ENCODE measurements around the gene FADS3.

Gene FADS3

GRCh38 chr11:61905801-61906521, 14.6 kb upstream of the FADS3 start:
- Histone ChIP-seq H3K9ac (ENCODE audit: low read length) (no peak overlapping the region), H3K9me3 (ENCODE audit: control insufficient read depth, low read length) (no peaks in the 10 kb centered on the region), H3K27me3 (replicated peaks; ENCODE audit: control insufficient read depth, insufficient read depth, low read length) (no peaks in the 10 kb centered on the region), H3K36me3 (ENCODE audit: control insufficient read depth, insufficient read depth, low read length, severe bottlenecking) (peaks cover 19% of the 10 kb centered on the region), H3K4me1 (ENCODE audit: control insufficient read depth, insufficient read depth, low read length) (peaks cover 6% of the 10 kb centered on the region), H3K4me3 (ENCODE audit: low read length) (no peak overlapping the region)
- DNase-seq (ENCODE audit: low read depth): no peak

GRCh38 chr11:61905067-61905696, 13.8 kb upstream of the FADS3 start:
- H3K4me3 ChIP-seq (ENCODE audit: low read length): no peak overlapping the region
- H3K4me1 ChIP-seq (ENCODE audit: control insufficient read depth, insufficient read depth, low read length): peaks cover 4% of the 10 kb centered on the region
- H3K9ac ChIP-seq (ENCODE audit: low read length): no peak overlapping the region
- no peak for DNase-seq (ENCODE audit: low read depth)
- no peaks in the 10 kb centered on the region for H3K9me3 ChIP-seq (ENCODE audit: control insufficient read depth, low read length)
- H3K27me3 ChIP-seq (replicated peaks; ENCODE audit: control insufficient read depth, insufficient read depth, low read length): no peaks in the 10 kb centered on the region
- H3K36me3 ChIP-seq (ENCODE audit: control insufficient read depth, insufficient read depth, low read length, severe bottlenecking): peaks cover 24% of the 10 kb centered on the region

- peaks cover 2% of the 10 kb centered on the region for H3K4me1 ChIP-seq (ENCODE audit: control insufficient read depth, insufficient read depth, low read length)
- no peaks in the 10 kb centered on the region for H3K27me3 ChIP-seq (replicated peaks; ENCODE audit: control insufficient read depth, insufficient read depth, low read length)
- H3K4me3 ChIP-seq (ENCODE audit: low read length): no peak overlapping the region
- peaks cover 24% of the 10 kb centered on the region for H3K36me3 ChIP-seq (ENCODE audit: control insufficient read depth, insufficient read depth, low read length, severe bottlenecking)
- H3K9me3 ChIP-seq (ENCODE audit: control insufficient read depth, low read length): no peaks in the 10 kb centered on the region
- no peak for DNase-seq (ENCODE audit: low read depth)
- H3K9ac ChIP-seq (ENCODE audit: low read length): no peak overlapping the region
Measured at GRCh38 chr11:61904539-61905048, 13.2 kb upstream of the FADS3 start.

GRCh38 chr11:61903845-61904244, 12.5 kb upstream of the FADS3 start:
- no peak overlapping the region for H3K4me3 ChIP-seq (ENCODE audit: low read length)
- no peaks in the 10 kb centered on the region for H3K27me3 ChIP-seq (replicated peaks; ENCODE audit: control insufficient read depth, insufficient read depth, low read length)
- peaks cover 7% of the 10 kb centered on the region for H3K4me1 ChIP-seq (ENCODE audit: control insufficient read depth, insufficient read depth, low read length)
- H3K36me3 ChIP-seq (ENCODE audit: control insufficient read depth, insufficient read depth, low read length, severe bottlenecking): peaks cover 24% of the 10 kb centered on the region
- H3K9ac ChIP-seq (ENCODE audit: low read length): no peak overlapping the region
- DNase-seq (ENCODE audit: low read depth): no peak
- no peaks in the 10 kb centered on the region for H3K9me3 ChIP-seq (ENCODE audit: control insufficient read depth, low read length)

GRCh38 chr11:61902313-61902712, 11.0 kb upstream of the FADS3 start:
- Histone ChIP-seq H3K4me3 (ENCODE audit: low read length) (no peak overlapping the region), H3K36me3 (ENCODE audit: control insufficient read depth, insufficient read depth, low read length, severe bottlenecking) (peaks cover 24% of the 10 kb centered on the region), H3K9ac (ENCODE audit: low read length) (no peak overlapping the region), H3K4me1 (ENCODE audit: control insufficient read depth, insufficient read depth, low read length) (peaks cover 7% of the 10 kb centered on the region), H3K27me3 (replicated peaks; ENCODE audit: control insufficient read depth, insufficient read depth, low read length) (no peaks in the 10 kb centered on the region), H3K9me3 (ENCODE audit: control insufficient read depth, low read length) (no peaks in the 10 kb centered on the region)
- DNase-seq (ENCODE audit: low read depth): no peak

GRCh38 chr11:61901397-61901796, 10.1 kb upstream of the FADS3 start:
- Histone ChIP-seq H3K4me3 (ENCODE audit: low read length) (no peak overlapping the region), H3K27me3 (replicated peaks; ENCODE audit: control insufficient read depth, insufficient read depth, low read length) (no peaks in the 10 kb centered on the region), H3K9ac (ENCODE audit: low read length) (no peak overlapping the region), H3K4me1 (ENCODE audit: control insufficient read depth, insufficient read depth, low read length) (peaks cover 7% of the 10 kb centered on the region), H3K9me3 (ENCODE audit: control insufficient read depth, low read length) (no peaks in the 10 kb centered on the region), H3K36me3 (ENCODE audit: control insufficient read depth, insufficient read depth, low read length, severe bottlenecking) (peaks cover 24% of the 10 kb centered on the region)
- DNase-seq (ENCODE audit: low read depth): no peak

- Histone ChIP-seq H3K27me3 (replicated peaks; ENCODE audit: control insufficient read depth, insufficient read depth, low read length) (no peaks in the 10 kb centered on the region), H3K4me1 (ENCODE audit: control insufficient read depth, insufficient read depth, low read length) (peaks cover 7% of the 10 kb centered on the region), H3K9ac (ENCODE audit: low read length) (peak overlapping the region; percentile 47), H3K4me3 (ENCODE audit: low read length) (no peak overlapping the region), H3K36me3 (ENCODE audit: control insufficient read depth, insufficient read depth, low read length, severe bottlenecking) (peaks cover 24% of the 10 kb centered on the region), H3K9me3 (ENCODE audit: control insufficient read depth, low read length) (no peaks in the 10 kb centered on the region)
- no peak for DNase-seq (ENCODE audit: low read depth)
Measured at GRCh38 chr11:61900251-61900650, 8.9 kb upstream of the FADS3 start.

- H3K9me3 ChIP-seq (ENCODE audit: control insufficient read depth, low read length): no peaks in the 10 kb centered on the region
- peak overlapping the region; percentile 47 for H3K9ac ChIP-seq (ENCODE audit: low read length)
- H3K4me1 ChIP-seq (ENCODE audit: control insufficient read depth, insufficient read depth, low read length): peaks cover 14% of the 10 kb centered on the region
- H3K4me3 ChIP-seq (ENCODE audit: low read length): no peak overlapping the region
- H3K36me3 ChIP-seq (ENCODE audit: control insufficient read depth, insufficient read depth, low read length, severe bottlenecking): peaks cover 21% of the 10 kb centered on the region
- no peaks in the 10 kb centered on the region for H3K27me3 ChIP-seq (replicated peaks; ENCODE audit: control insufficient read depth, insufficient read depth, low read length)
- DNase-seq (ENCODE audit: low read depth): peak; percentile 84
Measured at GRCh38 chr11:61899146-61899841, 7.9 kb upstream of the FADS3 start.

GRCh38 chr11:61898247-61898582, 6.9 kb upstream of the FADS3 start:
- H3K27me3 ChIP-seq (replicated peaks; ENCODE audit: control insufficient read depth, insufficient read depth, low read length): no peaks in the 10 kb centered on the region
- DNase-seq (ENCODE audit: low read depth): no peak
- H3K9me3 ChIP-seq (ENCODE audit: control insufficient read depth, low read length): no peaks in the 10 kb centered on the region
- no peak overlapping the region for H3K4me3 ChIP-seq (ENCODE audit: low read length)
- H3K36me3 ChIP-seq (ENCODE audit: control insufficient read depth, insufficient read depth, low read length, severe bottlenecking): peaks cover 17% of the 10 kb centered on the region
- peak overlapping the region; percentile 5 for H3K9ac ChIP-seq (ENCODE audit: low read length)
- peaks cover 17% of the 10 kb centered on the region for H3K4me1 ChIP-seq (ENCODE audit: control insufficient read depth, insufficient read depth, low read length)

- no peak overlapping the region for H3K4me3 ChIP-seq (ENCODE audit: low read length)
- no peaks in the 10 kb centered on the region for H3K9me3 ChIP-seq (ENCODE audit: control insufficient read depth, low read length)
- H3K27me3 ChIP-seq (replicated peaks; ENCODE audit: control insufficient read depth, insufficient read depth, low read length): no peaks in the 10 kb centered on the region
- peaks cover 17% of the 10 kb centered on the region for H3K36me3 ChIP-seq (ENCODE audit: control insufficient read depth, insufficient read depth, low read length, severe bottlenecking)
- H3K4me1 ChIP-seq (ENCODE audit: control insufficient read depth, insufficient read depth, low read length): peaks cover 17% of the 10 kb centered on the region
- peak; percentile 85 for DNase-seq (ENCODE audit: low read depth)
- H3K9ac ChIP-seq (ENCODE audit: low read length): peak overlapping the region; percentile 5
Measured at GRCh38 chr11:61897387-61898246, 6.3 kb upstream of the FADS3 start.
